Measurements from ENCODE around the gene GGCT. TPM values are rescaled to one million over a fixed set of nuclear protein-coding genes. Genes with fewer than 3 reads are reported as not detected.
A peak's percentile ranks its signal among the peaks of the same experiment; 100 is the strongest.
"Not testable (repeated sequence)": the region's sequence is repeated elsewhere in the genome, so short reads cannot be mapped to it uniquely, and the experiment has no call there.

The GGCT gene
- total and polyA plus RNA-seq, 8 donors: 2.9 to 56.5 (median 25.7) TPM; not detected in 1

GRCh38 chr7:30513762-30514161, 9.1 kb upstream of the GGCT start:
- Histone ChIP-seq H3K27me3 (no peaks in the 10 kb centered on the region), H3K27ac (no peak overlapping the region), H3K4me3 (no peak overlapping the region), H3K9me3 (no peaks in the 10 kb centered on the region), H3K4me1 (peaks cover 0 to 14% (median 7%) of the 10 kb centered on the region in 4 donors), H3K36me3 (no peaks in the 10 kb centered on the region)
- TF ChIP-seq EP300 (IDR thresholded peaks at IDR 0.05) (no peak), POLR2AphosphoS5 (IDR thresholded peaks at IDR 0.05) (no peak), CTCF (IDR thresholded peaks at IDR 0.05) (no peak), POLR2A (IDR thresholded peaks at IDR 0.05) (no peak)
- intact Hi-C loops (cut with DNase I; ENCODE audit: low total_unique reads): no loop called here
- WGBS, 5 donors: 81 to 92% (median 87%) methylated on average over 2 of the region's 2 CpGs
- no peak for DNase-seq

GRCh38 chr7:30511973-30512662, 7.5 kb upstream of the GGCT start:
- H3K4me3 ChIP-seq: no peak overlapping the region
- no peak overlapping the region for H3K27ac ChIP-seq
- H3K36me3 ChIP-seq: no peaks in the 10 kb centered on the region
- no peak for DNase-seq
- H3K27me3 ChIP-seq: no peaks in the 10 kb centered on the region
- intact Hi-C loops (cut with DNase I; ENCODE audit: low total_unique reads): no loop called here
- TF ChIP-seq EP300 (IDR thresholded peaks at IDR 0.05) (no peak), POLR2AphosphoS5 (IDR thresholded peaks at IDR 0.05) (no peak), CTCF (IDR thresholded peaks at IDR 0.05) (no peak), POLR2A (IDR thresholded peaks at IDR 0.05) (no peak)
- H3K4me1 ChIP-seq: peaks cover 0 to 16% (median 7%) of the 10 kb centered on the region in 4 donors
- WGBS, 5 donors: 75 to 82% (median 79%) methylated on average over 1 of the region's 1 CpG
- no peaks in the 10 kb centered on the region for H3K9me3 ChIP-seq

DNA sequence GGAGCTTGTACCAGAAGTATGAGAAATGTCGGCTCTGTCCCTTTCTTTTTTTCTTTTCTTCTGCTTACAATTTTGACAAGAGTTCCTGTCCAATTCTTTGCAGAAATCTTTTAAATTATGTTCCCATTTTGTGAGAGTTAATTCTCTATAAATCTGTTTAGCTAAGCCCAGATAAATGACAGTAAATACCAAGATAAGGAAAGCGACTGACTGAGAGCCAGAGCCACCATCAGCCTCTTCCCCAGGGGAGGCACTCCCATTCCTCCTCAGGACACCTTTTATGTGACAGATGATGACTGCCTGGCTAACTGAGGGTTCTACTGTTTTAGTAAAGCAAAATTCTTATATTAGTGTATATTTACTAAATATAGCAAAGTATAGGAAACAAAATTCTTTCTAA, 6.9 kb upstream of the GGCT start:
- WGBS, 5 donors: 70 to 87% (median 82%) methylated on average over 2 of the region's 2 CpGs

DNA sequence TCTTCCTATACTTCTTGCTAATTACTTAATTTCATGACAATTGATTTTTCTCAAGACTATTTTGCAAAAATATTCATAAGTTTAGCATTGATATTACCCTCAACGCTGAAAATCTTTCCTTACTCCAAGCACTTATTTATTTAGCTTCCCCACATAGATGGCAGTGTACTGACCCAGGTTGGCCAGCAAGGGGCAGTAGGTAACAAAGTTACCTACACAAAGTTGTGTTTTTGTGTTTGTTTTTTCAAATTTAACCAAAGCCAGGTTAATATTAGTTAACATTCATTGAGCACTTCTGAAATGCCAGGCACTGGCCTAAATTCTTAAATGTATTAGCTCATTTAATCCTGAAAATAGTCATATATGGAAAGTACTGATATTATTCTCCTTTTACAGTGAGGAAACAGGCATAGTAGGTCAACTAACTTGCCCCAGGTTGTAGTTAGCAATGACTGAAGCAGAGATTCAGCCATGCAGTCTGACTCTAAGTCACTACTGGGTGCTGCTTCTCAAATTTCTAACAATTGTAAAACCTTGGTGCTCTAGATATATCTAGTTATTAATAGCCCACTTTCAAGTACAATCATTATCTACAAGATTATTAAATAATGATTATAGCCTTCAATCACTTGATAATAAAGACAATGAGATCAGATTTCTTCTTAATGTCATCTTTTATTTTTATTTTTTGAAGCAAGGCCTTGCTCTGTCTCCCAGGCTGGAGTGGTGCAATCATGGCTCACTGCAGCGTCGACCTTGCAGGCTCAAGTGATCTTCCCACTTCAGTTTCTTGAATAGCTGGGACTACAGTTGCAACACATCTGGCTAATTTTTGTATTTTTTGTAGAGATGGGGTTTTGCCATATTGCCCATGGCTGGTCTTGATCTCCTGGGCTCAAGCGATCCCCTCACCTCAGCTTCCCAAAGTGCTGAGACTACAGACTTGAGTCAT, 5.8 kb upstream of the GGCT start:
- peaks cover 0 to 16% (median 9%) of the 10 kb centered on the region in 4 donors for H3K4me1 ChIP-seq
- intact Hi-C loops (cut with DNase I; ENCODE audit: low total_unique reads): no loop called here
- TF ChIP-seq CTCF (IDR thresholded peaks at IDR 0.05) (peak in 5 of 7 experiments; percentile 33 to 84 (median 78)), EP300 (IDR thresholded peaks at IDR 0.05) (no peak)
- H3K27ac ChIP-seq: no peak overlapping the region
- H3K36me3 ChIP-seq: no peaks in the 10 kb centered on the region
- H3K9me3 ChIP-seq: no peaks in the 10 kb centered on the region
- DNase-seq: peak; percentile 34 to 66
- no peak overlapping the region for H3K4me3 ChIP-seq
- H3K27me3 ChIP-seq: no peaks in the 10 kb centered on the region
- WGBS, 5 donors: 69 to 75% (median 72%) methylated on average over 4 of the region's 4 CpGs

More for the DNA sequence above, 6.9 kb upstream of the GGCT start:
- intact Hi-C loops (cut with DNase I; ENCODE audit: low total_unique reads): no loop called here
- Histone ChIP-seq H3K4me1 (peaks cover 0 to 16% (median 7%) of the 10 kb centered on the region in 4 donors), H3K27me3 (no peaks in the 10 kb centered on the region), H3K27ac (no peak overlapping the region), H3K36me3 (no peaks in the 10 kb centered on the region), H3K4me3 (no peak overlapping the region), H3K9me3 (no peaks in the 10 kb centered on the region)
- no peak for DNase-seq
- no peak for TF ChIP-seq POLR2A (IDR thresholded peaks at IDR 0.05)

- H3K9me3 ChIP-seq; H3K36me3 ChIP-seq; intact Hi-C loops (cut with DNase I; ENCODE audit: low total_unique reads); H3K27ac ChIP-seq; H3K4me3 ChIP-seq; DNase-seq; H3K27me3 ChIP-seq: not testable (repeated sequence)
- 27 to 49% (median 31%) methylated on average over 9 of the region's 9 CpGs for WGBS, 5 donors
- H3K4me1 ChIP-seq: peaks cover 0 to 16% (median 10%) of the 10 kb centered on the region in 4 donors
Measured at GRCh38 chr7:30509171-30509857, 4.7 kb upstream of the GGCT start.

GRCh38 chr7:30507346-30507900, 2.8 kb upstream of the GGCT start:
- H3K27ac ChIP-seq; H3K9me3 ChIP-seq; intact Hi-C loops (cut with DNase I; ENCODE audit: low total_unique reads); DNase-seq; H3K4me3 ChIP-seq; H3K36me3 ChIP-seq; H3K27me3 ChIP-seq: not testable (repeated sequence)
- 86 to 93% (median 93%) methylated on average over 9 of the region's 9 CpGs for WGBS, 5 donors
- H3K4me1 ChIP-seq: peaks cover 15 to 34% (median 28%) of the 10 kb centered on the region in 4 donors

Measured in stomach (tissue), 9 donors.